Endothelial cell (in vitro differentiated cells): ENCODE results near the gene LIM2. TPM values are rescaled to one million over a fixed set of nuclear protein-coding genes. Genes with fewer than 3 reads are reported as not detected.
A peak's percentile ranks its signal among the peaks of the same experiment; 100 is the strongest.

Experiments
- DNase-seq: peaks from one replicate; pipeline ENCODE4 v3.0.0; 2021; ENCODE audit warnings: low spot score
- H3K27ac Mint-ChIP-seq: one replicate; pipeline ENCODE4 v1.8.0; 2021; ENCODE audit warnings: mixed read lengths, inconsistent platforms; ENCODE audit not compliant: unreplicated experiment
- H3K27me3 Mint-ChIP-seq: one replicate; pipeline ENCODE4 v1.8.0; 2021; ENCODE audit warnings: mild to moderate bottlenecking, moderate library complexity, mixed read lengths, inconsistent platforms; ENCODE audit not compliant: unreplicated experiment
- H3K36me3 Mint-ChIP-seq: one replicate; pipeline ENCODE4 v1.8.0; 2021; ENCODE audit warnings: mild to moderate bottlenecking, low read depth, mixed read lengths, inconsistent platforms; ENCODE audit not compliant: unreplicated experiment
- H3K4me1 Mint-ChIP-seq: one replicate; pipeline ENCODE4 v1.8.0; 2021; ENCODE audit warnings: mild to moderate bottlenecking, mixed read lengths, inconsistent platforms; ENCODE audit not compliant: unreplicated experiment
- H3K4me3 Mint-ChIP-seq: one replicate; pipeline ENCODE4 v1.8.0; 2021; ENCODE audit warnings: mild to moderate bottlenecking, mixed read lengths, inconsistent platforms; ENCODE audit not compliant: unreplicated experiment
- H3K9me3 Mint-ChIP-seq: one replicate; pipeline ENCODE4 v1.8.0; 2021; ENCODE audit warnings: mixed read lengths, inconsistent platforms; ENCODE audit not compliant: unreplicated experiment
- total RNA-seq: library from RNA; stranded (reverse); fragmentation: NEBNext Ultra II Directional; extraction: Animal tissue kit (Norgen Biotek cat#: 25700); gene quantifications from one replicate; pipeline ENCODE4 v1.2.1, GENCODE V29; 2021; ENCODE audit not compliant: unreplicated experiment
- TF ChIP-seq, protein P1 (sequence below): fragments of 200-600 bp; sonication (generic); IDR thresholded peaks from one replicate; pipeline ENCODE4 v1.5.0; 2021; ENCODE audit warnings: antibody characterized with exemption; ENCODE audit not compliant: unreplicated experiment

Gene LIM2
- total RNA-seq, 1 donor from 2014 or later = not detected

DNA sequence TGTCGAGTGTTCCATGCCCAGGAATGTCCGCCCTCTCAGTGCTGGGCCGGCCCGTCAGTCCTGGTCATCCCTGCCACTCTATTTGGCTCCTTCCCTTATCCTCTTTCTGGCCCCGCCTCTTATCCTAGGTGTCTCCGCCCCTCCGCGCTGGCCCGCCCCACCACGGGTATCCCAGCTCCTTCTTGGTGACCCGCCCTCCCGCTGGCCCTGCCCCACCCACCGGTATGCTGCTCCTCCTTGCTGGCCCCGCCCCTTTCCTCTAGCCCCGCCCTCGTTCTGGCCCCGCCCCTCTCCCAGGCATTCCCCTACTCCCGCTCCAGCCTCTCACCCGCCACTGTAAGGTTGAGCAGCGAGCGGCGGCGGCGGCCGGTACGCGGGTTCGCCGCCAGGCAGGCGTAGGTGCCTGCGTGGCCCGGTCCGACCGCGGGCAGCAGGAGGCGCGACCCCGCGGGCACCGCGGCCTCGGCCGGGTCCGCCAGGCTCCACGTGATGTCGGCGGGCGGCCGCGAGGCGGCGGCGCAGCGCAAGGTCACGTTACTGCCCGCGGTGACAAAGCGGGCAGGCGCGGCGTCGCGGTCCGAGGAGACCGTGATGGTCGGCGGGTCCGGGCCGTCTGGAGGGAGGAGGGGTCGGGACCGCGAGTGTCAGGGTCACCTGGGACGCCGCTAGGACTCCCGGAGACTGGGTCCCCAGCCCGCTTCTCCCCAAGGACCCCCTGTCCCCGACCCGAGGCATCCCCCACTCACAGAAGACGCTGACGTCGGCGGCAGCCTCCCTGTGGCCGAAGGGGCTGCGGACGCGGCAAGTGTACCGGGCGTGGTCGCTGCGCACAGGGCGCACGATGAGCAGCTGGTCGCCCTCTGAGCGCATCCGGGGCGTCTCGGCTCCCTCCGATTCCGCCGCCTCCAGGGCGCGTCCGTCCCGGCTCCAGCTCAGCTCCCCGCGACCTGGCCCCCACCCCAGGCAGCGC lies 47.8 kb downstream of the LIM2 start:
- no peaks in the 10 kb centered on the region for H3K9me3 Mint-ChIP-seq
- peaks cover 17% of the 10 kb centered on the region for H3K36me3 Mint-ChIP-seq
- peak overlapping the region; percentile 92 for H3K27ac Mint-ChIP-seq
- peak overlapping the region; percentile 97 for H3K4me3 Mint-ChIP-seq
- H3K27me3 Mint-ChIP-seq = peaks cover 17% of the 10 kb centered on the region
- peaks cover 23% of the 10 kb centered on the region for H3K4me1 Mint-ChIP-seq
- TF ChIP-seq, protein P1, sequence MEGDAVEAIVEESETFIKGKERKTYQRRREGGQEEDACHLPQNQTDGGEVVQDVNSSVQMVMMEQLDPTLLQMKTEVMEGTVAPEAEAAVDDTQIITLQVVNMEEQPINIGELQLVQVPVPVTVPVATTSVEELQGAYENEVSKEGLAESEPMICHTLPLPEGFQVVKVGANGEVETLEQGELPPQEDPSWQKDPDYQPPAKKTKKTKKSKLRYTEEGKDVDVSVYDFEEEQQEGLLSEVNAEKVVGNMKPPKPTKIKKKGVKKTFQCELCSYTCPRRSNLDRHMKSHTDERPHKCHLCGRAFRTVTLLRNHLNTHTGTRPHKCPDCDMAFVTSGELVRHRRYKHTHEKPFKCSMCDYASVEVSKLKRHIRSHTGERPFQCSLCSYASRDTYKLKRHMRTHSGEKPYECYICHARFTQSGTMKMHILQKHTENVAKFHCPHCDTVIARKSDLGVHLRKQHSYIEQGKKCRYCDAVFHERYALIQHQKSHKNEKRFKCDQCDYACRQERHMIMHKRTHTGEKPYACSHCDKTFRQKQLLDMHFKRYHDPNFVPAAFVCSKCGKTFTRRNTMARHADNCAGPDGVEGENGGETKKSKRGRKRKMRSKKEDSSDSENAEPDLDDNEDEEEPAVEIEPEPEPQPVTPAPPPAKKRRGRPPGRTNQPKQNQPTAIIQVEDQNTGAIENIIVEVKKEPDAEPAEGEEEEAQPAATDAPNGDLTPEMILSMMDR = peak; percentile 64
- DNase-seq = peak; percentile 99

DNA sequence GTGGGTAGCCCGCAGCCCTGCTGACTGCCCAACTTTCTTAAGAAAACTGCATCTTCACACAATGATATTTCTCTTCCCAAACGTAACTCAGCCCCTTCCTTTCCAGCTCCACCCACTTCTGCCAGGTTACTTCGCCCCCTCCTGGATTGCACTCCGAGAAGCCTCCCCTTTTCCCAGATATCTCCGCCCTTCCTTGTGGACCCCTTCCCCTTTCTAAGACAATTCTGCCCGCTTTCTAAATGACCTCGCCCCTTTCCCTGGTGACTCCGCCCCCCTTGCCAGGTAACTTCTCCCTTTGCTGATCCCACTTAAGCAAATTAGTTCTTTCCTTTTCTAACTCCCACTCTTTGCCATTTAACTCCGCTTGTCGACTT lies 48.5 kb downstream of the LIM2 start:
- peak overlapping the region; percentile 97 for H3K4me3 Mint-ChIP-seq
- TF ChIP-seq, protein P1 = no peak
- H3K27ac Mint-ChIP-seq = peak overlapping the region; percentile 92
- no peak for DNase-seq
- H3K9me3 Mint-ChIP-seq = no peaks in the 10 kb centered on the region
- H3K27me3 Mint-ChIP-seq = peaks cover 17% of the 10 kb centered on the region
- peaks cover 28% of the 10 kb centered on the region for H3K4me1 Mint-ChIP-seq
- H3K36me3 Mint-ChIP-seq = peaks cover 17% of the 10 kb centered on the region

DNA sequence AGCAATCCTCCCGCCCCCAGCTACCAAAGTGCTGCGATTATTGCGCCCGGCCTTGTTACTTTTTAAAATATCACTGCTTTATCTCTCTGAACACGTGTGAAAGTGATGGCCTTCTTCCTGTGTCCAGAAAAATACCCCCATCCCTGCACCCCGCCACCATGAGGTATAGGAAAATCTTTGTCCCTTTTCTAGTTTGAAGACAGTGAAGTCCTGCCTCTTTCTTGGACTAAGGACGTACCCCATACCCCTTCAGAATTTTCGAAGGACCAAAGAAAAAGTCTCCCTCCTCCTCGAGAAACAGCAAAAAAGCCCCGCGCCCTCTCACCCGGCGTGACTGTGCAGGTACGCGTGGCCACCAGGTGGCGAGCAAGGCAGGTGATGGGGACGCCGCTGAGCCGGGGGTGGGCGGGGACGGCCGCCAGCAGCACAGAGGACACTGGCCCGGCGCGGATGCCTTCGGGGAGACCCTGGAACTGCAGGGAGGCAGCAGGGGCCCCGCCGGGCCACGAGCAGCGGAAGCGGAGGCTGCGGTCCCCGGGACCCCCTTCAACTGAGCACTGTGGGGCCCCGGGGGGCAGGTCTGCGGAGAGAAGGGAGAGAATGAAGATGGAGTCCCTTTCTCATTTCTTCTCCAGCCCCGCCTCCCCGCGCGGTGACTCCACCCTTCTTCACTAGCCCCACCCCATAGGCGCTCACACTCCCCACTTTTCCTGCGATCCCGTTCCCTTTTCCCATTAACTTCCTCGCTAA lies 49.0 kb downstream of the LIM2 start:
- Mint-ChIP-seq H3K4me1 (peaks cover 28% of the 10 kb centered on the region), H3K36me3 (peaks cover 17% of the 10 kb centered on the region), H3K9me3 (no peaks in the 10 kb centered on the region), H3K27me3 (peaks cover 17% of the 10 kb centered on the region), H3K4me3 (peak overlapping the region; percentile 97), H3K27ac (peak overlapping the region; percentile 92)
- peak; percentile 92 for DNase-seq
- TF ChIP-seq, protein P1 = peak; percentile 87

DNA sequence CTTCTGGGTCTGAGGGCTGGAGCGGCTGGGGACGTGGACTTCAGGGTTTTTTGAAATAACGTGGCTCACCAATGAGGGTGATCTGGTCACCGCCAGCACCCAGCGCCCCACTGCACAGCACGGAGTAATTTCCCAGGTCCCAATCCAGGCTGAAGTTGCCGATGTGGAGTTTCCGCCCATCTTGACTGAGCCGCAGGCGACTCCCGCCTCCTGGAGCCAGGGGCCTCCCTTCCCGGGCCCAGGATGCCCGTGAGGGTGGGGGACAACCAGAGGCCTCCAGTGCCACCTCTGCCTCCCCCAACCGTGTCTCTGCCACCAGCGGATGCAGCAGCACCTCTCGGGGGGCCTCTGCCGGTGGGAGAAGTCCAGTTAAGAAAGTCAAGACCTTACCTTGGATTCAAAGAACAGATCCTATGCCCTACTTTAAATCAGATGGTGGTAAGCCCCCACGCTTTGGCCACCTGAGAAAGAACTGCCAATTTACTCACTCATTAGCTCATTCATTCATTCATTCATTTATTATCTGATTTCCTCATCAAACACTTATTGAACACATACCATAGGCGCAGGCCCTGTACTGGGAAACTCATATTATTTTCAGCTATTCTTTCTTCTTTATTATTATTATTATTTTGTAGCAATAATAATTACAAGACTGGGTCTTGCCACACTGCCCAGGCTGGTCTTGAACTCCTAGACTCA lies 49.8 kb downstream of the LIM2 start:
- peak overlapping the region; percentile 97 for H3K4me3 Mint-ChIP-seq
- H3K36me3 Mint-ChIP-seq = peaks cover 17% of the 10 kb centered on the region
- no peaks in the 10 kb centered on the region for H3K9me3 Mint-ChIP-seq
- H3K27ac Mint-ChIP-seq = no peak overlapping the region
- H3K4me1 Mint-ChIP-seq = peaks cover 27% of the 10 kb centered on the region
- TF ChIP-seq, protein P1 = no peak
- peaks cover 15% of the 10 kb centered on the region for H3K27me3 Mint-ChIP-seq
- DNase-seq = no peak
